Neuron (in vitro differentiated cells): Measurements from ENCODE around the gene CDH1.
"Not testable (repeated sequence)": the region's sequence is repeated elsewhere in the genome, so short reads cannot be mapped to it uniquely, and the experiment has no call there.

Experiments used
- H2AFZ ChIP-seq: one replicate; pipeline ENCODE4 v1.6.1; 2013; ENCODE audit warnings: low read depth, mild to moderate bottlenecking, inconsistent platforms, low read length, moderate library complexity
- H3K27me3 ChIP-seq: one replicate; pipeline ENCODE4 v1.6.1; 2013; ENCODE audit warnings: low read length; ENCODE audit not compliant: insufficient read depth
- H3K36me3 ChIP-seq: one replicate; pipeline ENCODE4 v1.6.1; 2013; ENCODE audit warnings: low read length; ENCODE audit not compliant: insufficient read depth
- H3K4me1 ChIP-seq: one replicate; pipeline ENCODE4 v1.6.1; 2013; ENCODE audit warnings: low read length; ENCODE audit not compliant: insufficient read depth
- H3K4me3 ChIP-seq: 2 replicates; pipeline ENCODE4 v1.5.1; 2013; ENCODE audit warnings: mild to moderate bottlenecking, low read length, moderate library complexity
- H3K9me3 ChIP-seq: one replicate; pipeline ENCODE4 v1.6.1; 2013; ENCODE audit warnings: low read length

Gene CDH1

GRCh38 chr16:68716516-68716915, 20.6 kb upstream of the CDH1 start:
- not testable (repeated sequence) for H3K9me3 ChIP-seq, H3K36me3 ChIP-seq, H3K4me3 ChIP-seq, H3K27me3 ChIP-seq, H3K4me1 ChIP-seq, H2AFZ ChIP-seq

- Histone ChIP-seq H3K27me3 (no peaks in the 10 kb centered on the region), H3K36me3 (no peaks in the 10 kb centered on the region)
Measured at GRCh38 chr16:68717684-68718083, 19.4 kb upstream of the CDH1 start.

DNA sequence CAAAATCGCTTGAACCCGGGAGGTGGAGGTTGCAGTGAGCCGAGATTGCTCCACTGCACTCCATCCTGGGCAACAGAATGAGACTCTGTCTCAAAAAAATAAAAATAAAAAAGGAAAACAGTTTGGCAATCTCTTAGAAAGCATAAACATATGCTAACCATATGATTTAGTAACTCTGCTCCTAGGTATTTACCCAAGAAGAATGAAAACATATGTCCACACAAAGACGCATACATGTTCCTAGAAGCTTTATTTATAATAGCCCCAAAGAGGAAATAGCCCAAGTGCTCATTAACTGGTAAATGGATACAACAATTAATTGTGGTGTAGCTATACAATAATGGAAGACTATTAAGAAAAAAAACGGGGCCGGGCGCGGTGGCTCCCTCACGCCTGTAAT, 18.5 kb upstream of the CDH1 start:
- Histone ChIP-seq H3K27me3 (no peaks in the 10 kb centered on the region), H3K36me3 (no peaks in the 10 kb centered on the region), H3K4me3 (no peak overlapping the region), H2AFZ (no peak overlapping the region), H3K4me1 (no peaks in the 10 kb centered on the region), H3K9me3 (no peaks in the 10 kb centered on the region)

More at GRCh38 chr16:68717684-68718083, 19.4 kb upstream of the CDH1 start:
- Histone ChIP-seq H3K9me3 (no peaks in the 10 kb centered on the region), H3K4me3 (no peak overlapping the region), H3K4me1 (no peaks in the 10 kb centered on the region), H2AFZ (no peak overlapping the region)

- no peaks in the 10 kb centered on the region for H3K9me3 ChIP-seq
- H2AFZ ChIP-seq = no peak overlapping the region
- no peaks in the 10 kb centered on the region for H3K27me3 ChIP-seq
- H3K4me3 ChIP-seq = no peak overlapping the region
- H3K4me1 ChIP-seq = no peaks in the 10 kb centered on the region
- no peaks in the 10 kb centered on the region for H3K36me3 ChIP-seq
Measured at GRCh38 chr16:68719993-68720489, 17.1 kb upstream of the CDH1 start.

DNA sequence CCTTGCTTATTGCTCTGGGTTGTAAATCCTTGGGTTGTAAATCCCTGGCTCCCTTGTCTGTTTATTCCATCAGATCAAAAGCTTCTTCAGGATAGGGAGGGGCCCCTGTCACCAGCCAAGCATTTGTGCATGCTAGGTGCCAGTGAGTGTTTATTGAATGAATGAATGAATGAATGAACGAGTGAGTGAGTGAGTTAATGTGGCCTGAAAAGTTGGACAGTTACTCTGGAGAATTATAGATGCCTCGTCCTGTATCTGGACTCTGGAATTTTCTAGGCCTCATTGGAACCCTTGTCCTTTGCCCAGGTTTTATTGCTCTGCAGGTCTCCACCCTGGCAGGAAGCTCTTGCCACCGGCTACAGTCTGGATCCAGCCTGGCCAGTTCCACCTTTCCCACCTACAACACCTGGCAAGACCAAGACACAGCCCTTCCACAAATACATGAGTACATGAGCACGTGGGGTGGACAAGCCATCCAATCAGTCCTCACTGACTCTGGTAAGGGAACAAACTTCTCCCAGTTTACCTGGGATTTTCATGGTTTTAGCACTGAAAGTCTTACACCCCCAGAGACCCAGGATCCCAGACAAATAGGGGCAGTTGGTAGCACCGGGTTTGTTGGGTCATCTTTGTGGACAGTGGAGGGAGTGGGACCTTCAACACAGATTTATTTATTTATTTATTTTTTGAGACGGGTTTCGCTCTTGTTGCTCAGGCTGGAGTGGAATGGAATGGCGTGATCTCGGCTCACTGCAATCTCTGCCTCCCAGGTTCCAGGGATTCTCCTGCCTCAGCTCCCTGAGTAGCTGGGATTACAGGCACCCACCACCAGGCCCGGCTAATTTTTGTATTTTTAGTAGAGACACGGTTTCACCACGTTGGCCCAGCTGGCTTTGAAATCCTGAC, 14.7 kb upstream of the CDH1 start:
- Histone ChIP-seq H3K9me3 (no peaks in the 10 kb centered on the region), H3K4me3 (no peak overlapping the region), H2AFZ (no peak overlapping the region), H3K4me1 (no peaks in the 10 kb centered on the region), H3K27me3 (no peaks in the 10 kb centered on the region), H3K36me3 (no peaks in the 10 kb centered on the region)

- H3K27me3 ChIP-seq = no peaks in the 10 kb centered on the region
- no peaks in the 10 kb centered on the region for H3K36me3 ChIP-seq
- H2AFZ ChIP-seq = no peak overlapping the region
- no peaks in the 10 kb centered on the region for H3K4me1 ChIP-seq
- H3K9me3 ChIP-seq = no peaks in the 10 kb centered on the region
- no peak overlapping the region for H3K4me3 ChIP-seq
Measured at GRCh38 chr16:68724797-68725196, 12.3 kb upstream of the CDH1 start.

DNA sequence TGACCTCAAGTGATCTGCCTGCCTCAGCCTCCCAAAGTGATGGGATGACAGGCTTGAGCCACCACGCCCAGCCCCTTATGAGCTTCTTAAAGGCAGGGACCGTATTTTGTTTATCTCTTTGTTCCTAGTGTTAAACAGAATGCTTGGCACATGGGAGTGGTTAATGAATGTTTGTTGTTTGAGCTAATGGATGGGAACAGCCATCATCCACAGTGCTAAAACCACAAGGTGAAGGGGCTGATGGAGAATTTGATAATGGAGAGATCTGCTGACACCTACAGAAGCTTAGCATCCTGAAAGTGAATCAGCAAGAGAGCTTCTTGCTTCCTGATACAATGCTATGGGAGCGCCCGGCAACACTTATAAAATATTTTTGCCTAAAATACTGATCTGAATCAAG, 8.6 kb upstream of the CDH1 start:
- no peaks in the 10 kb centered on the region for H3K9me3 ChIP-seq
- no peaks in the 10 kb centered on the region for H3K4me1 ChIP-seq
- no peak overlapping the region for H3K4me3 ChIP-seq
- H3K36me3 ChIP-seq = no peaks in the 10 kb centered on the region
- no peak overlapping the region for H2AFZ ChIP-seq
- peaks cover 5% of the 10 kb centered on the region for H3K27me3 ChIP-seq

DNA sequence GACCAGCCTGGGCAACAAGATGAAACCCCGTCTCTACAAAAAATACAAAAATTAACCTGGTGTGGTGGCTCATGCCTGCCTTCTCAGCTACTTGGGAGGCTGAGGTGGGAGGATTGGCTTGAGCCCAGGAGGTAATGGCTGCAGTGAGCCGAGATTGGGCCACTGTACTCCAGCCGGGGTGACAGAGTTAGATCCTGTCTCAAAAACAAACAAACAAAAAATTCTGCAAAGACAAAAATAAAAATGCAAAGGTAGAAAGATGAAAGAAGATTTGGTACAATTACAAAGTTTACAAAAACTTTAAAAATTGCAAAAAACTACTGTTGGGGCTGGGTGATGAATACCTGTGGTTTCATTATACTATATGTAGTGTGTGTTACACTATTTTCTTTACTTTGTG, 5.5 kb upstream of the CDH1 start:
- Histone ChIP-seq H3K36me3 (no peaks in the 10 kb centered on the region), H3K4me3 (no peak overlapping the region), H2AFZ (no peak overlapping the region), H3K4me1 (no peaks in the 10 kb centered on the region), H3K9me3 (no peaks in the 10 kb centered on the region), H3K27me3 (peaks cover 17% of the 10 kb centered on the region)

- Histone ChIP-seq H2AFZ (no peak overlapping the region), H3K4me1 (no peaks in the 10 kb centered on the region), H3K27me3 (peaks cover 22% of the 10 kb centered on the region), H3K36me3 (no peaks in the 10 kb centered on the region), H3K4me3 (no peak overlapping the region), H3K9me3 (no peaks in the 10 kb centered on the region)
Measured at GRCh38 chr16:68732042-68732680, 4.9 kb upstream of the CDH1 start.

DNA sequence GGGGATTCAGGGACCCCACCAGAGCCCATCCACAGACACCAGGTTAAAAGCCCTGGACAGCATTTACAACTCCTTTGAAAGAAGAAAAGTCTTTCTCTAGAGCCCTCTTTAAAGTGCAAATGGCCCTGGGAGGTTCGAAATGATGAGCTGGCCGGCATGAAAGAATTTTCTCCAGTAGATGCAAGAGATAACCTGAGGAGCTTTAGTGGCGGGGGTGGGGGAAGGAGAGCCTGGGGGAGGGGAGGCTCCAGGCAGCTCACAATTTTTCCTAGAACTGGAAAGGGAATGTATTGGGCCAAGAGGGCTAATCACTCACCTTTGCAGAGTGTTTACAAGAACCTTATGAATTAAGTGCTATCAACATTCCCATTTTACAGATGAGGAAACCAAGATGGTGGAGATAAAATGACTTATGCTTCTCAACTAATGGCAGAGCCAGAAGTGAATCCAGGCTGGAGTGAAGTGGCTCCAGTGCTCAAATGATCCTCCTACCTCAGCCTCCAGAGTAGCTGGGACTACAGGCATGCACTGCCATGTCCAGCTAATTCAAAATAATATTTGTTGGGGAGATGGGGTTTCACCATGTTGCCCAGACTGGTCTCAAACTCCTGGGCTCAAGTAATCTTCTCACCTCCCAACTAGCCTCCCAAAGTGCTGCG, 4.2 kb upstream of the CDH1 start:
- Histone ChIP-seq H3K36me3 (no peaks in the 10 kb centered on the region), H3K4me3 (no peak overlapping the region), H2AFZ (no peak overlapping the region), H3K9me3 (no peaks in the 10 kb centered on the region), H3K4me1 (no peaks in the 10 kb centered on the region), H3K27me3 (peaks cover 28% of the 10 kb centered on the region)

DNA sequence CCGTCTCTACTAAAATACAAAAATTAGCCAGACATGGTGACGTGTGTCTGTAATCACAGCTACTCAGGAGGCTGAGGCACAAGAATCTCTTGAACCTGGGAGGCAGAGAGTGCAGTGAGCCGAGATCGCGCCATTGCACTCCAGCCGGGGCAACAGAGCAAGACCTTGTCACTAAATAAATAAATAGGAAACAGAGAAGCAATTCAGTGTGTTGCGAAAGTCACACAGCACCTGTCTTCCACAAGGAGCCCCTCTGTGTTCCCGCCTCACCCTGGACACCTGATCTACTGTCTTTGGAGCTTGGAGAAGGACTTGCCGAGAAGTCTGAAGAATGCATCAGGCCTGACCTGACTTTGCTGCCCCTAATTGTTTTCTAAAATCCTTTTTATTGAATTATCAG, 3.5 kb upstream of the CDH1 start:
- Histone ChIP-seq H2AFZ (no peak overlapping the region), H3K27me3 (peaks cover 35% of the 10 kb centered on the region), H3K36me3 (no peaks in the 10 kb centered on the region), H3K4me3 (no peak overlapping the region), H3K9me3 (no peaks in the 10 kb centered on the region), H3K4me1 (no peaks in the 10 kb centered on the region)

GRCh38 chr16:68734782-68735181, 2.3 kb upstream of the CDH1 start:
- Histone ChIP-seq H3K27me3 (peaks cover 40% of the 10 kb centered on the region), H3K36me3 (no peaks in the 10 kb centered on the region), H3K4me3 (no peak overlapping the region)

DNA sequence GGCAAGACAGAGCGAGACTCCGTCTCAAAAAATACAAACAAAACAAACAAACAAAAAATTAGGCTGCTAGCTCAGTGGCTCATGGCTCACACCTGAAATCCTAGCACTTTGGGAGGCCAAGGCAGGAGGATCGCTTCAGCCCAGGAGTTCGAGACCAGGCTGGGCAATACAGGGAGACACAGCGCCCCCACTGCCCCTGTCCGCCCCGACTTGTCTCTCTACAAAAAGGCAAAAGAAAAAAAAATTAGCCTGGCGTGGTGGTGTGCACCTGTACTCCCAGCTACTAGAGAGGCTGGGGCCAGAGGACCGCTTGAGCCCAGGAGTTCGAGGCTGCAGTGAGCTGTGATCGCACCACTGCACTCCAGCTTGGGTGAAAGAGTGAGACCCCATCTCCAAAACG, 531 bp upstream of the CDH1 start:
- H3K27me3 ChIP-seq = peaks cover 45% of the 10 kb centered on the region
- no peak overlapping the region for H2AFZ ChIP-seq
- no peak overlapping the region for H3K4me3 ChIP-seq
- H3K9me3 ChIP-seq = no peaks in the 10 kb centered on the region
- no peaks in the 10 kb centered on the region for H3K36me3 ChIP-seq
- H3K4me1 ChIP-seq = no peaks in the 10 kb centered on the region

More at GRCh38 chr16:68734782-68735181, 2.3 kb upstream of the CDH1 start:
- Histone ChIP-seq H3K4me1 (no peaks in the 10 kb centered on the region), H3K9me3 (no peaks in the 10 kb centered on the region), H2AFZ (no peak overlapping the region)
